HG03565 (cell line): Measurements from ENCODE around the gene ZNF37A.
"Not testable (repeated sequence)": the region's sequence is repeated elsewhere in the genome, so short reads cannot be mapped to it uniquely, and the experiment has no call there.

Experiments
- ATAC-seq: cut with Tn5 transposase; IDR thresholded peaks from one replicate; pipeline ENCODE4 v1.9.1; 2021; ENCODE audit warnings: mild to moderate bottlenecking, moderate library complexity; ENCODE audit not compliant: unreplicated experiment

Gene ZNF37A

DNA sequence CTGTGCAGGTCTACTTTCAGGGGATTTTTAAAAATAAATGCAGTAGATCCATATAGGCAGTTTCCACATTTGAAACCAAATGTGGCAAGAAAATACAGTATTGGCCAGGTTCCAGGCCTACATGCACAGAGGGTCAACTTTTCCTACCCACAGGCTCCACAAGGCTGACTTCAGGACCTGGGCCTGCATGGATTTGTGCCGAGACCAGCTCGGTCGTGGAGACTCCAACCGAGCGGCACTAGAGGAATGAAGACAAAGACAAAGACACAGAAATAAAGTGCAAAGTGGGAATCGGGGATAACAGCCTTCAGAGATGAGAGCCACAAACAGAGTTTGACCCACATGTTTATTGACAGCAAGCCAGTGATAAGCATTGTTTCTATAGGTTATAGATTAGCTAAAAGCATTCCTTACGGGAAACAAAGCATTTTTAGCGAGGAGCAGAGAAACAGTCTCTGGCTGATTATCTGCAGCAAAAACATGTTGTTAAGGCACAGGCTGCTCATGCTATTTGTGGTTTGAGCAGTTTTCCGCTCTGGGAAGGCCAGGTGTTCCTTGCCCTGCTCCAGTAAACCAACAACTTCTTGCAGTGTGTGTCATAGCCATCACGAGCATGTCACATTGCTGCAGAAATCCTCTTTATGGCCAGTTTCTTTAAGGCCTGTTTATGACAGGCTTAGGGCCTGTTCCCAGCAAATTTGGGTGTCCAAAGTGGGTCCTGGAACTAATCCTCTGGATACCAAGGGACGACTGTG lies 52.6 kb downstream of the ZNF37A start:
- ATAC-seq: no peak

DNA sequence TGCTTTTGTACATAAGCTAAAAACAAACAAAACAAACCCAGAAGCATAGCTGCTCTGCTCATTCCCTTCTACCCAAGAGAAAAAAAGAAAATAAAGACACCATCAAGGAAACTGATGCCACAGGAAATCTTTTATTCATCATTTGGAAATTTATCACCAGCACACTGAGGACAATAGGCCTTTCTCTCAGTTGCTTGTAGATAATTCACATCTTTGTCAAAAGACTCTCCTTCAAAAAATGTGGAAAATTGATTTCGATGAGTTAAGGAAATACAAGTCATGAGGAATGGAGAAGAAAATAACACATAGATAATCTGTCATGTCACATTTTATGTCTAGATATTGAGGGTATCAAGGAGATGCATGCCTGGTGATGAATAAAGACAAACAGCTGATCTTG lies 53.5 kb downstream of the ZNF37A start:
- no peak for ATAC-seq

DNA sequence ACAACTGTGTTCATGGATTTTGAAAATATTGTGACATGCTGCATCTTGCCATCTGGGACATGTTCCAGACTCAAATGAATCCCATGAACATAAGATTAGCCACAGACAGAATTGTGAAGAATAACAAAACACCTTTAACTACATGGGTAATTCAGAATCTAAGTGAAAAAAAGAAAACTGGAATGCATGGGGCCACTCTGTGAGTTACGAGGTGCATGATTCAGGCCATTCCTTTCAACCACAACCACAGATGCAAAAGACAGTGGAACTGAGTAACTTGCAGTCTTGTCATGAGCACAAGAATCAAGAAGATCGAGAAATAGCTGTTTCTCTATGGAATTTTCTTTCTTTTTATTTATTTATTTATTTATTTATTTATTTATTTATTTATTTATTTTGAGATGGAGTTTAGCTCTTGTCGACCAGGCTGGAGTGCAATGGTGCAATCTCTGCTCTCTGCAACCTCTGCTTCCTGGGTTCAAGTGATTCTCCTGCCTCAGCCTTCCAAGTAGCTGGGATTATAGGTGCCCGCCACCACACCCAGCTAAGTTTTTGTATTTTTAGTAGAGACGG lies 56.8 kb downstream of the ZNF37A start:
- not testable (repeated sequence) for ATAC-seq

GRCh38 chr10:38156416-38157269 lies 62.5 kb downstream of the ZNF37A start:
- no peak for ATAC-seq

DNA sequence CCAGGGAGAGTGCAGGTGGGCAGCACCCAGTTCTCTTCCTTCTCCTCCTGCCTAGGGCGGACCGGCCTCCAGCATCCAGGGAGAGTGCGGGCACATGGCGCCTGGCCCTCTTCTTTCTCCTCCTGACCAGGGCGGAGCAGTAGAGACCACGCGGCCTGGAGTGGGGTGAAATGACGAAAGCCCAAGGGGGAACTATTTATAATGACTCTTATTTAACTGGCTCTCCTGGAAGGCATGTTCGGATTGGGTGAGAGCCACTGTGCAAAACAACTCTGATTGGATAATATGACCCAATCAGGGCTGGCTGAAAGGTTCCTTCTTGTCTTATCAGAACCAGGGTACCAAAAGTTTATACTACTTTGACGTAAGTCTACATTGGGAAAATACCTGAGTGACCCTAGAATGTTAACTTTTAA lies 63.1 kb downstream of the ZNF37A start:
- ATAC-seq: no peak

- no peak for ATAC-seq
These were observed 64.9 kb downstream of the ZNF37A start for GRCh38 chr10:38159004-38159403.

GRCh38 chr10:38163617-38164016 lies 69.5 kb downstream of the ZNF37A start:
- ATAC-seq: no peak

DNA sequence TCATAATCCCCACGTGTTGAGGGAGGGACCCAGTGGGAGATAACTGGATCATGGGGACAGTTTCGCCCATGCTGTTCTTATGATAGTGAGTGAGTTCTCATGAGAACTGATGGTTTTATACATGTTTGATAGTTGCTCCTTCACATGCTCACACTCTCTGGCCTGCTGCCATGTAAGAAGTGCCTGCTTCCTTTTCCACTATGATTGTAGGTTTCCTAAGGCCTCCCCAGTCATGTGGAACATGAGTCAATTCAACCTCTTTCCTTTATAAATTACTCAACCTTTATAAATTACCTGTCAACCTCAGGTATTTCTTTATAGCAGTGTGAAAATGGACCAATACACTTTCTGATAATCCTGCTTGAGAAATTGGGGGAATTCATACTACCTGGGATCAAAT lies 80.2 kb downstream of the ZNF37A start:
- no peak for ATAC-seq

- ATAC-seq: no peak
These were observed 90.3 kb downstream of the ZNF37A start for GRCh38 chr10:38184477-38184876.
